Measurements from ENCODE around the gene GRB2.

The GRB2 gene

GRCh38 chr17:75273977-75274708 lies 131.3 kb downstream of the GRB2 start:
- no peak overlapping the region for H3K27ac ChIP-seq (replicated peaks)
- H3K27me3 ChIP-seq (ENCODE audit: insufficient read depth, poor library complexity, severe bottlenecking) = no peaks in the 10 kb centered on the region
- peak in 1 of 2 experiments; percentile 42 for DNase-seq (ENCODE audit: low read depth in 1 of 2, low spot score in 1 of 2)
- no peak overlapping the region for H3K4me3 ChIP-seq (replicated peaks; ENCODE audit: insufficient read depth, low read length)
- TF ChIP-seq CTCF (IDR thresholded peaks at IDR 0.05; ENCODE audit: insufficient read depth, low read length) = no peak
- peak; percentile 88 for TF ChIP-seq REST (IDR thresholded peaks at IDR 0.05; ENCODE audit: insufficient replicate concordance, low read depth)

GRCh38 chr17:75272848-75273184 lies 132.7 kb downstream of the GRB2 start:
- Histone ChIP-seq H3K27ac (replicated peaks) (peak overlapping the region; percentile 98), H3K27me3 (ENCODE audit: insufficient read depth, poor library complexity, severe bottlenecking) (no peaks in the 10 kb centered on the region), H3K4me3 (replicated peaks; ENCODE audit: insufficient read depth, low read length) (peak overlapping the region; percentile 70)
- TF ChIP-seq POLR2AphosphoS5 (IDR thresholded peaks at IDR 0.05; ENCODE audit: low read depth) (peak; percentile 45; the same call in 1 of the 2 replicates), GABPA (IDR thresholded peaks at IDR 0.05; ENCODE audit: low read depth) (no peak)
- DNase-seq (ENCODE audit: low read depth in 1 of 2, low spot score in 1 of 2) = no peak

GRCh38 chr17:75271955-75272847 lies 133.3 kb downstream of the GRB2 start:
- TF ChIP-seq POLR2AphosphoS5 (IDR thresholded peaks at IDR 0.05; ENCODE audit: low read depth) (no peak), CTCF (IDR thresholded peaks at IDR 0.05; ENCODE audit: insufficient read depth, low read length) (no peak), REST (IDR thresholded peaks at IDR 0.05; ENCODE audit: insufficient replicate concordance, low read depth) (no peak), SPI1 (IDR thresholded peaks at IDR 0.05; ENCODE audit: borderline replicate concordance, low read depth) (no peak)
- Histone ChIP-seq H3K27me3 (ENCODE audit: insufficient read depth, poor library complexity, severe bottlenecking) (no peaks in the 10 kb centered on the region), H3K4me3 (replicated peaks; ENCODE audit: insufficient read depth, low read length) (peak overlapping the region; percentile 70), H3K27ac (replicated peaks) (peak overlapping the region; percentile 98)
- peak in 1 of 2 experiments; percentile 41 for DNase-seq (ENCODE audit: low read depth in 1 of 2, low spot score in 1 of 2)

GRCh38 chr17:75271233-75271954 lies 134.1 kb downstream of the GRB2 start:
- peak; percentile 61 for TF ChIP-seq GABPA (IDR thresholded peaks at IDR 0.05; ENCODE audit: low read depth)
- peak; percentile 39 for TF ChIP-seq CTCF (IDR thresholded peaks at IDR 0.05; ENCODE audit: insufficient read depth, low read length)
- TF ChIP-seq POLR2AphosphoS5 (IDR thresholded peaks at IDR 0.05; ENCODE audit: low read depth) = no peak; the same call in 1 of the 2 replicates
- peak; percentile 48; the same call in 1 of the 2 replicates for TF ChIP-seq SPI1 (IDR thresholded peaks at IDR 0.05; ENCODE audit: borderline replicate concordance, low read depth)
- peak; percentile 7 for TF ChIP-seq REST (IDR thresholded peaks at IDR 0.05; ENCODE audit: insufficient replicate concordance, low read depth)
- DNase-seq (ENCODE audit: low read depth in 1 of 2, low spot score in 1 of 2) = peak; percentile 73 to 80
- Histone ChIP-seq H3K4me3 (replicated peaks; ENCODE audit: insufficient read depth, low read length) (peak overlapping the region; percentile 70), H3K27ac (replicated peaks) (peak overlapping the region; percentile 98), H3K27me3 (ENCODE audit: insufficient read depth, poor library complexity, severe bottlenecking) (no peaks in the 10 kb centered on the region)
